Muscle of leg (tissue), 11 donors: ENCODE data around the gene MYOD1. TPM values are rescaled to one million over a fixed set of nuclear protein-coding genes. Genes with fewer than 3 reads are reported as not detected.

ENCODE experiments used
- DNase-seq: peaks from one replicate; pipeline ENCODE4 v3.0.0; 2013
- H3K27ac ChIP-seq: one replicate; pipeline ENCODE4 v1.5.1; 2013; ENCODE audit warnings: mild to moderate bottlenecking, low read length, control low read depth
- H3K27me3 ChIP-seq: one replicate; pipeline ENCODE4 v1.6.1; 2013; ENCODE audit warnings: low read length; ENCODE audit not compliant: control insufficient read depth, insufficient read depth
- H3K36me3 ChIP-seq: one replicate; pipeline ENCODE4 v1.6.1; 2013; ENCODE audit warnings: low read length; ENCODE audit not compliant: control insufficient read depth, insufficient read depth
- H3K4me1 ChIP-seq: one replicate; pipeline ENCODE4 v1.6.1; 2013; ENCODE audit warnings: low read length; ENCODE audit not compliant: control insufficient read depth, insufficient read depth
- H3K4me3 ChIP-seq: one replicate; pipeline ENCODE4 v1.5.1; 2013; ENCODE audit warnings: low read length, control low read depth
- H3K9me3 ChIP-seq: replicated peaks from 2 replicates; pipeline ENCODE4 v1.6.1; 2013; ENCODE audit warnings: low read depth, low read length; ENCODE audit not compliant: control insufficient read depth
- WGBS: methylation state at CpG from one replicate; pipeline ENCODE4 v1.1.5; 2013; ENCODE audit warnings: missing lambda C conversion rate; ENCODE audit not compliant: insufficient coverage; 5-methylcytosine and 5-hydroxymethylcytosine counted together
- polyA plus RNA-seq, 8 donors: library from polyadenylated mRNA; unstranded; fragments of 120-200 nt; gene quantifications; one replicate each; pipeline versions ENCODE4 v1.2.1 to v1.2.3, GENCODE V29; 2013; ENCODE audit warnings: inconsistent platforms in 1 of 8, low replicate concordance in 1 of 8; ENCODE audit not compliant: insufficient read length in 8 of 8, insufficient read depth in 1 of 8
- total RNA-seq: library from RNA; stranded (reverse); fragments of 120-200 nt; gene quantifications from one replicate; pipeline ENCODE4 v1.2.4, GENCODE V29; 2013

The MYOD1 gene
- total and polyA plus RNA-seq, 9 donors = 47.3 to 93.1 (median 64.5) TPM

DNA sequence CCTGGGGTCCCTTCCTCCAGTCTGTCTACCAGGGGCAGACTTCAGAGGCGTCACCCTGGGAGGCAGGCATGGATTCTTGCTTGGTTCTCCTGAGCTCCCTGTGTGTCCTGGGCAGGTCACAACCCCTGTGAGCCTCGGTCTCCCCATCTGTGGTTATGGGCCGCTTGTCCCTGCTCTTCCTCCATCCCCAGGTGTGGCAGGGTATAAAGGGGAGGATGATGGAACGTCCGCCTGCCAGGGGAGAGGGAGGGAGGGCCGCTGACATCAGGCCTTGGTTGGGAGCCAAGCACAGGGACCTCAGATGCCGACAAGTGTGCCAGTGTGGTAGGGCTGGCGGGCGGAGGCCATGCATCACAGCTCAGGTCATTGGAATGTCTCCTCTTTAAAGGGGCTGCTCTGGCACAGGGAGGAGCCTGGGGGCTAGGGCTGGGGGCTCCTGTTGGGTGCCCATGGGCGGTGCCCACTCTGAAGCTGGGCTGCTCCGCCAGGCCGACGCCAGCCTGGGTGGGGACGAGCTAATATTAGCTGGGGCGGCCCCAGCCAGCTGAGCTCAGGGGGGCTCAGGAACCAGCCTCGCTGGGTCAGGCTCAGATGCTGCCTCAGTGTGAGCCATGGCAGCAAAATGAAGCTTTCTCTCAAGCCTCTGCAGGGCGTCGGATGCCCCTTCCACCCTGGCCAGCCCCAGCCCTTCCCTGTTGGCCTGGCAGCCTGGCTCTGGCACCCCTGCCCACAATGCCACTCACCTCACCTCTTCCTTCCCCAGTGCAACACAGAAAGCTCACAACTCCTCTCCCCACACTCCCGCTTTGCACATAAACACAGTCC, 28.0 kb downstream of the MYOD1 start:
- Histone ChIP-seq H3K4me1 (peaks cover 35% of the 10 kb centered on the region), H3K27ac (peak overlapping the region; percentile 73), H3K4me3 (no peak overlapping the region), H3K36me3 (no peaks in the 10 kb centered on the region), H3K27me3 (peaks cover 2% of the 10 kb centered on the region), H3K9me3 (no peaks in the 10 kb centered on the region)
- DNase-seq = peak; percentile 28
- WGBS = 80% methylated on average over 17 of the region's 19 CpGs

DNA sequence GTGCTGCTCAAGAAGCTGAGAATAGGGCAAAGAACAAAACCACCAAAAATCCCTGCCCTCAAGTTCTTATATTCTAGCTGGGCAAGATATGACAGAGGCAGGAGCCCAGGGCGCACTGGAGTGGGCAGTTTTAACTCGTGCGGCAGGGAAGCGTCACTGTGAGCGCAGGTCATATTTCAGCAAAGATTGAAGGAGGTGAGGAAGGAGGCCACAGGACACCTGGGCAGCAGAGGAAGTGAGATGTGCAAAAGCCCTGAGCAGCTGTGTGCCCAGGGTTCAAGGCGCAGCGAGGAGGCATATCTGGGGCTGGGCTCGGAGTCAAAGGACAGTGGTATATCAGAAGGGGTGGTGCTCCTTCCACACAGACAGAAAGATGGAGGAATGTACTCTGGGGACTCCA, 28.7 kb downstream of the MYOD1 start:
- peaks cover 2% of the 10 kb centered on the region for H3K27me3 ChIP-seq
- 74% methylated on average over 8 of the region's 8 CpGs for WGBS
- no peak for DNase-seq
- no peaks in the 10 kb centered on the region for H3K36me3 ChIP-seq
- H3K27ac ChIP-seq = peak overlapping the region; percentile 73
- no peak overlapping the region for H3K4me3 ChIP-seq
- H3K9me3 ChIP-seq = no peaks in the 10 kb centered on the region
- H3K4me1 ChIP-seq = peaks cover 40% of the 10 kb centered on the region

DNA sequence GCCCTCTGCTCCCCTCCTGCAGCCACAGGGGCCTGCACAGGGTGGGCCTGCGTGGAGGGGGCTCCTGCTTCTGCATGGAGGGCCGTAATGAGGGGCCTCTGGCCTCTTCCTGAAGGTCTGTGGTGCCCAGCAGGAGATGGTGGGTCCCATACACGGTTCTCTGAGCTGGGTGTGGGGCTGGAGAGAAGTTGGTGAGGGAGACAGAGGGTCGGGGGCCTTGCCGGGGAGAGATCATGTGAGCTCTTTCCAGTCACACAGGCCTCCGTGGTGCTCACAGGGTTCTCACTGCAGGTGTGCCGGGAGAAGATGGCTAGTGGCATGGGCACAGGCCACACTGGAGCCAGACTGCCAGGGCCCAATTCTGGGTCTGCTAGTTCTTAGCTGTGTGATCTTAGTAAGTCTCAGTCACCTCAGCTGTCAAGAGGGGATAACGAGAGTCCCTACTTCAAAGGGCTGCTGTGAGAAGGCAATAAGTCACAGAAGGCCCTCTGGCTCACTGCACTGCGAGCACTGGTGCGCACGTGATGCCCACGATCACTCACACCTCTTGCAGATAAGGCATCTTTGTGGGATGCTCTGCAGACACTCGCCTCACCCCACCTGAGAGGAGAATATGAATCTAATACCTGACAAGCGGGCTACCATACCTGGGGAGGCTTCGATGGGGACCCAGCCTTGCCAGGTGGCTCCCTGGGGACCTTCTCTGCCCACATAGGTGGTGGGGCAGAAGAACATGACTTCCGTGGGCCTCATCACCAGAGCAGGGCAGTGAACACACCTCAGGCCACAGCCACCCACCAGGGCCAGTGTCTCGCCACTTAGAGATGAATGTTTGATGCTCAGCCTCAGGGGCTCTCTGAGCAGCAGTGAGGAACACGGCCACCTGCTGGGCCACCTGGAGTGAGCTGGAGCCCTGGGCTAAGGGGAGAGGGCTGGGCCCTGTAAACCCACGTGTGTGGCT, 29.7 kb downstream of the MYOD1 start:
- DNase-seq = no peak
- peaks cover 40% of the 10 kb centered on the region for H3K4me1 ChIP-seq
- 63% methylated on average over 13 of the region's 19 CpGs for WGBS

DNA sequence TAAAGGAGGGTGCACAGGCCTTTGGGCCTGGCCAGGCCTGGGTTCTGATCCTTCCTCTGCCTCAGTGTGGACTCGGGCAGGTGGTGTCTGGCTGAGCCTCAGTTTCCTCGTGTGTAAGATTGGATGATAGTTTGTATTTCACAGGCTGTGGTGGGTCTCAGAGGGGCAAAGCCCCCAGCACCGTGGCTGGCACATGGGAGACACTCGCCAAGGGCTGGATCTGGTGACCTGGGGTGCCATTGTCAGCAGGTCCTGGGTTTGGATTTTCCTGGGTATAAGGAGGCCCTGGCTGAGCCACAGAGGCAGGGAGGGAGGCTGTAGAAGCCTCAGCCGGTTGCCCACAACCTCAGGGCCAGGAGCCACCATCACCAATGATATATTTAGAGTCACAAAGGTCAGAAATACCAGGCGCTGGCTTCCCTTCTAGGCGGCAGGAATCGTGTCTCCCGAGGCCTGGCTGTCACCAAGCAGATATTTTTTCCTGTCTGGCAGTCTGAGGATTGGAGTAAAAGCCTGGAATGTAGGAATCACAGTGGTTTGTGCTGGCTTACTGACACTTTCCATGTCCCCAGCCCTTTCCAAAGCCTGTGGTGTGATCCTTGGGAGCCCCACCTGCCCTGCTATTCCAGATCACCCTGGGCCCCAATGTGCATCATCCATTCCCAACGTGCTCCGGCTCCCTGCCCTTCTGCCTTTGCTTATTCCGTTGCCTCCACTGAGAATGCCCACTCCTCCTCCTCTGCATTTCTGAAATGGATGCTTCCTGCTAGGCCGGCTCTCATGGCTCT, 30.8 kb downstream of the MYOD1 start:
- DNase-seq = no peak
- Histone ChIP-seq H3K27ac (peak overlapping the region; percentile 7), H3K4me1 (peaks cover 40% of the 10 kb centered on the region), H3K4me3 (no peak overlapping the region), H3K36me3 (no peaks in the 10 kb centered on the region), H3K27me3 (peaks cover 2% of the 10 kb centered on the region), H3K9me3 (no peaks in the 10 kb centered on the region)
- 59% methylated on average over 8 of the region's 13 CpGs for WGBS

More for the DNA sequence above, 29.7 kb downstream of the MYOD1 start:
- Histone ChIP-seq H3K27me3 (peaks cover 2% of the 10 kb centered on the region), H3K36me3 (no peaks in the 10 kb centered on the region), H3K9me3 (no peaks in the 10 kb centered on the region), H3K4me3 (no peak overlapping the region), H3K27ac (no peak overlapping the region)

DNA sequence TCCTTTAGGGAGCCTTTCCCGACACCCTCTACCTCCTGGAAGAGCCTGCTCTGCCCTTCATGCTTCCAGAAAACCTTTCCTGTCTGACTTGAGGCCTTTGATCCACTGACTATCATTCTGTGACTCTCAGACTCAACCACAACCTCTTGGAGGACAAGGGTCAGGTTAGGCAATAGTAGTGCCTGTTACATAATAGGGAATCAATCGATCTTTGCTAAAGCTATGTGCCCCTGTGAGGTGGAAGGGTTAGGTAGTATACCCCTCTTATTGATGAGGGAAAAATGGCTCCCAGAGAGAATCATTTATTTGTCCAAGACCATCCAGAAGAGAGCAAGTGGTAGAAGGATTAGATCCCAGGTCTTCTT, 31.4 kb downstream of the MYOD1 start:
- Histone ChIP-seq H3K4me3 (no peak overlapping the region), H3K27ac (no peak overlapping the region), H3K9me3 (no peaks in the 10 kb centered on the region), H3K36me3 (no peaks in the 10 kb centered on the region), H3K27me3 (peaks cover 2% of the 10 kb centered on the region), H3K4me1 (peaks cover 40% of the 10 kb centered on the region)
- no peak for DNase-seq
- WGBS = 38% methylated on average over 1 of the region's 2 CpGs

DNA sequence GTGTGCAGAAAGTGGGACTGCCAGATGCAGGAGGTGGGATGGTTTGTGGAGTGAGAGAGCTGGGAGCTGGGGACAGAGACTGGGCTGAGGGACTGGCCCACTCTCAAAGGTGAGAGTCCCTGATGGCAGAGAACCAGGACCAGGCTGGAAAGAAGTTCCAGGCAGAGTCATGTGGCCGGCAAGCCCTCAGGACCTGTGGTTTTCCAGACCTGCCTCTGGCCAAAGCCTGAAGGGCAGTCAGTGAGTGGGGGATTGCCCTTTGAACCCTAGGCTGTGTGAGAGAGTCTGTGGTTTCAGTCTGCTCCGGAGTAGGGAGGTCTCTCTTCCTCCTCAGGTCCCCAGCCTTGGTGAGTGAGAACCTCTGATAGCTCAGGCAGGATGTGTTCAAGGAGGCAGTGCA, 32.2 kb downstream of the MYOD1 start:
- DNase-seq = no peak
- Histone ChIP-seq H3K4me1 (peaks cover 40% of the 10 kb centered on the region), H3K9me3 (no peaks in the 10 kb centered on the region), H3K36me3 (no peaks in the 10 kb centered on the region), H3K27ac (no peak overlapping the region), H3K4me3 (no peak overlapping the region), H3K27me3 (peaks cover 2% of the 10 kb centered on the region)
- 63% methylated on average over 2 of the region's 2 CpGs for WGBS

DNA sequence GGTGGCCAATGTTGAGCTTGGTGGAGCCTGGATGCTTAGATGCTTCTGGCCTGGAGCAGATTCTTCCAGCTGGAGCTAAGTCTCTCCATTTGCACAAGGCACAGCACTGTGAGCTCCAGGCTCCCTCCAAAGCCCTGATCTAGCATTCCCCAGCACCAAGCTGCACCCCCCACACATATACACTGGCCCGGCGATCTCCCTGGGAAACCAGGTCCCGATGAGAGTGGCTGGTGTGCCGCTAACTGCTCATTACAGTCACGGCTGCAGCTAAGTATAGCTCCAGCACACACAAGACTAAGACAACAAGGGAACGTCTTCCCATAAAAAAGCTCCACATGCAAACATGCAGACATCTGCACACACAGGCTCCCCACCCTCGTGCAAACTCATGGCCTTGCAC, 32.8 kb downstream of the MYOD1 start:
- 74% methylated on average over 6 of the region's 7 CpGs for WGBS
- Histone ChIP-seq H3K27me3 (peaks cover 2% of the 10 kb centered on the region), H3K4me3 (no peak overlapping the region), H3K36me3 (no peaks in the 10 kb centered on the region), H3K4me1 (peaks cover 37% of the 10 kb centered on the region), H3K27ac (no peak overlapping the region), H3K9me3 (no peaks in the 10 kb centered on the region)
- no peak for DNase-seq

DNA sequence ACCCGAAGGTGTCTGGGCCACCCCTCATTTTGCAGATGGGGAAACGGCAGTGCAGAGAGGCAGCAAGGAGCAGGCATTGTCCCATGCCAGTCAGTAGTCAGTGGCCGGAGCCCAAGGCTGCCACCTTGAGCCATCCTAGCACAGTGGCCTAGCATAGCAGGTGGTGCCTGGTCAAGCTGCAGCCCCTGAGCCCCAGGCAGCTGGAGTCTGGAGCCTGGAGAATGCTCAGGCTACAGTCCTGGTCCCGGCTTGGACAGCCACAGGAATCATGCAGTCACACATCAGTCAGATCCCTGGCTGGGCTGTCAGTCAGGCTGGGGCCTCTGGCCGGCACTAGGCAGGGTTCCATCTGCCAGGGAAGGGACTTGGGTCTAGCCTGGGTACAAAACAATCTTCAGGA, 33.8 kb downstream of the MYOD1 start:
- peaks cover 31% of the 10 kb centered on the region for H3K4me1 ChIP-seq
- H3K27ac ChIP-seq = peak overlapping the region; percentile 51

DNA sequence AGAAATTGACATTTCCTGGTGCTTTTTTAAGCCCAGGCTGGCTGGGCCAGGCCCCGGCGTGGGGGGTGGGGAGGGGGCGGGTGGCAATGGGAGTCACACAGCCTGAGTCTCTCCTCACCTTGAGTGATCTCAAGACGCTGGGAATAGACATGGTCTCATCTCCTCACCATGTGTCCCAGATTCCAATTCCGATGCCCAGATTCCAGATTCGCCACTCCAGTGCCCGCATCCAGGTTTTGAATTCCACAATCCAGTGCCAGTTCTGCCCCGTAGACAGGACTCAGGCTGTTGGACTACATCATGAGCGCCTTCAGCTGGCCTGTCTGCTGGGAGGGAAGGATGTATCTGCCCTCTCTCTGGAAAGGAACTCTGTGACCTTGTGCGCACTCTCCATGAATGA, 34.3 kb downstream of the MYOD1 start:
- 76% methylated on average over 8 of the region's 10 CpGs for WGBS
- H3K27ac ChIP-seq = peak overlapping the region; percentile 51
- peak; percentile 20 for DNase-seq

More for the DNA sequence above, 33.8 kb downstream of the MYOD1 start:
- peak; percentile 13 for DNase-seq
- H3K4me3 ChIP-seq = no peak overlapping the region
- WGBS = 74% methylated on average over 5 of the region's 5 CpGs
- peaks cover under 1% of the 10 kb centered on the region for H3K9me3 ChIP-seq
- no peaks in the 10 kb centered on the region for H3K36me3 ChIP-seq
- H3K27me3 ChIP-seq = peaks cover 2% of the 10 kb centered on the region

More for the DNA sequence above, 34.3 kb downstream of the MYOD1 start:
- Histone ChIP-seq H3K9me3 (peaks cover 2% of the 10 kb centered on the region), H3K4me3 (no peak overlapping the region), H3K27me3 (peaks cover 2% of the 10 kb centered on the region), H3K36me3 (no peaks in the 10 kb centered on the region), H3K4me1 (peaks cover 27% of the 10 kb centered on the region)
